Right atrium auricular region (tissue), 2 donors: Measurements from ENCODE around the gene ANP32E. TPM values are rescaled to one million over a fixed set of nuclear protein-coding genes. Genes with fewer than 3 reads are reported as not detected.
A peak's percentile ranks its signal among the peaks of the same experiment; 100 is the strongest.
"Not testable (repeated sequence)": the region's sequence is repeated elsewhere in the genome, so short reads cannot be mapped to it uniquely, and the experiment has no call there.

Experiments
- DNase-seq: peaks from one replicate; pipeline ENCODE4 v3.0.0-alpha.2; 2019; ENCODE audit warnings: low spot score
- H3K27ac ChIP-seq, 2 donors: fragments of 200-600 bp; sonication (generic); 1 replicate in 1 of 2; 2 replicates in 1 of 2; pipeline ENCODE4 v1.5.1; 2016 to 2019
- H3K27me3 ChIP-seq, 2 donors: fragments of 200-600 bp; sonication (generic); one replicate each; pipeline versions ENCODE4 v1.5.1 to v1.6.0; 2017 to 2019
- H3K36me3 ChIP-seq: fragments of 200-600 bp; sonication (generic); one replicate; pipeline ENCODE4 v1.5.1; 2016
- H3K4me1 ChIP-seq, 2 donors: fragments of 200-600 bp; sonication (generic); one replicate each; pipeline versions ENCODE4 v1.5.1 to v1.6.0; 2017 to 2019
- H3K4me3 ChIP-seq, 2 donors: fragments of 200-600 bp; sonication (generic); 1 replicate in 1 of 2; 2 replicates in 1 of 2; pipeline ENCODE4 v1.5.1; 2017 to 2019; ENCODE audit warnings: mild to moderate bottlenecking in 1 of 2, moderate library complexity in 1 of 2
- H3K9me3 ChIP-seq, 2 donors: fragments of 200-600 bp; sonication (generic); one replicate each; pipeline ENCODE4 v1.5.1; 2019
- total RNA-seq, 2 donors: library from RNA; depleted of rRNA; stranded (reverse); fragments of >200 nt; gene quantifications; one replicate each; pipeline ENCODE4 v1.1.0, GENCODE V29; 2016
- TF ChIP-seq, protein P1 (sequence below), 2 donors: fragments of 200-600 bp; sonication (generic); IDR thresholded peaks; one replicate each; pipeline ENCODE4 v1.5.1; 2019; ENCODE audit warnings: antibody characterized with exemption in 2 of 2

The ANP32E gene
- total RNA-seq, 2 donors from 2014 or later: 19.0 to 24.5 TPM

DNA sequence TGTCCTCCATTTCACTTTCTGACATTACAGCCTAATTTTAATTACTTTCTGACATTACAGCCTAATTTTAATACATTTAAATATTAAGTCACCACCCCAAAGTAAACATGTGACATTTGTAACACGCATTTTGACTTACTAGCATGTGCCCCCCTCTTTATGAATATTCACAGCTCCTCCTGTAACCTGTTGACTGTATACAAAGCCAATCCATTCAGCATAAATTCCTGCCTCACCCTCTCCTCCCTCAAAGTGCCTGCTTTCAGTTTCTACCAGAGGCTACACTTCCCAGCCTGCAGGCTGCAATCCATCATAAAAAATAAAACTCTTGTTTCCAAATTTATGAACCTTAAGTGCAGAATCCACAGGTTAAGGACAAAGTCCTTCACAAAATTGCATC, 39.5 kb downstream of the ANP32E start:
- Histone ChIP-seq H3K27me3 (no peaks in the 10 kb centered on the region), H3K4me3 (no peak overlapping the region), H3K9me3 (no peaks in the 10 kb centered on the region), H3K4me1 (no peaks in the 10 kb centered on the region), H3K36me3 (no peaks in the 10 kb centered on the region), H3K27ac (no peak overlapping the region)
- TF ChIP-seq, protein P1, sequence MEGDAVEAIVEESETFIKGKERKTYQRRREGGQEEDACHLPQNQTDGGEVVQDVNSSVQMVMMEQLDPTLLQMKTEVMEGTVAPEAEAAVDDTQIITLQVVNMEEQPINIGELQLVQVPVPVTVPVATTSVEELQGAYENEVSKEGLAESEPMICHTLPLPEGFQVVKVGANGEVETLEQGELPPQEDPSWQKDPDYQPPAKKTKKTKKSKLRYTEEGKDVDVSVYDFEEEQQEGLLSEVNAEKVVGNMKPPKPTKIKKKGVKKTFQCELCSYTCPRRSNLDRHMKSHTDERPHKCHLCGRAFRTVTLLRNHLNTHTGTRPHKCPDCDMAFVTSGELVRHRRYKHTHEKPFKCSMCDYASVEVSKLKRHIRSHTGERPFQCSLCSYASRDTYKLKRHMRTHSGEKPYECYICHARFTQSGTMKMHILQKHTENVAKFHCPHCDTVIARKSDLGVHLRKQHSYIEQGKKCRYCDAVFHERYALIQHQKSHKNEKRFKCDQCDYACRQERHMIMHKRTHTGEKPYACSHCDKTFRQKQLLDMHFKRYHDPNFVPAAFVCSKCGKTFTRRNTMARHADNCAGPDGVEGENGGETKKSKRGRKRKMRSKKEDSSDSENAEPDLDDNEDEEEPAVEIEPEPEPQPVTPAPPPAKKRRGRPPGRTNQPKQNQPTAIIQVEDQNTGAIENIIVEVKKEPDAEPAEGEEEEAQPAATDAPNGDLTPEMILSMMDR (IDR thresholded peaks at IDR 0.05): no peak
- DNase-seq: no peak

DNA sequence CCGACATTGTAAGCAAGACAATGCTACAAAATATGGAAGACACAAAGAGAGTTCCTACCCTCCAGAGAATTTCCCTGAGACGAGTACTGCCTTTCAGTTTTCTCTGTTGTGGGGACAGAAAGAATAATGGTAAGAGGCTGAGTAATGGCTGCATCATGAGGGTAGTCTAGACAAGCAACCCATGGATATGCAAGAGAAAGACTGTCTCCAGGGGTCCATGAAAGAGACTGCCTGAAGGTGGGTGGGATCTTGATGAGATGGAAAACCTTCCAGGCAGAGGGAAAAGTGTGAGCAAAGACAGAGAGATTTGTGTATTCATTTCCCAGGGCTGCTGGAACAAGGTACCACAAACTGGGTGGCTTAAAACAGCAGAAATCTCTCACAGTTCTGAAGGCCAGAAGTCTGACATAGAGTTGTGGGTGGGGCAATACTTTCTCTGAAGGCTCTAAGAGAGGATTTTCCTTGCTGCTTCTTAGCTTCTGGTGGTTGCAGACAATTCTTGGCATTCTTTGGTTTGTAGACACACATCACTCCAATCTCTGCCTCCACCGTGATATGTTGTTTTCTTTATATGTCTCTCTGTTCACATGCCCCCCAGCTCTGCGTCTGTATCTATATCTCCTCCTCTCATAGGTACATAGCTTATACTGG, 41.4 kb downstream of the ANP32E start:
- Histone ChIP-seq H3K27ac (no peak overlapping the region), H3K36me3 (no peaks in the 10 kb centered on the region), H3K4me3 (no peak overlapping the region), H3K27me3 (no peaks in the 10 kb centered on the region), H3K9me3 (peaks cover 0 to 3% of the 10 kb centered on the region in 2 donors), H3K4me1 (no peaks in the 10 kb centered on the region)
- TF ChIP-seq, protein P1 (IDR thresholded peaks at IDR 0.05): no peak
- no peak for DNase-seq

DNA sequence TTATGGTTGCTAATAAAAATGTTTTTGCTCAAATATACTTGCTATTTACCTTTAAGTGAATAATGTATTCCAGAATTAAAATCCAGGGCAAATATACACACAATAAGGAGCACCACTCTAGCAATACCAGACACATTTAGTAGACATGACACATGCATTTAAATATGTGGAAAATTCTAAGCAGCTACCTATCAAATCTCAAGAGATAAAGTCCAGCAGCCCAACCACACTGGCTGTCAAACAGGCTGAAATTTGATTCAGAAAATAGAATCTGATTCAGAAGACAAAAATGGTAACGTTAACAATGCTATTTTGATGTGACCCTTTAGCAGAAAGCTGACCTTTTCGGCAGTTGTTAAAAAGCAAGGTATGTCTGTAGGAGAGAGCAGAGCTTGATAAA, 43.9 kb downstream of the ANP32E start:
- H3K9me3 ChIP-seq: peaks cover 0 to 3% of the 10 kb centered on the region in 2 donors
- H3K27ac ChIP-seq: peak overlapping the region in 1 of 2 donors; percentile 73
- no peak overlapping the region for H3K4me3 ChIP-seq
- DNase-seq: no peak
- TF ChIP-seq, protein P1 (IDR thresholded peaks at IDR 0.05): no peak
- no peaks in the 10 kb centered on the region for H3K36me3 ChIP-seq
- H3K4me1 ChIP-seq: peaks cover 0 to 10% of the 10 kb centered on the region in 2 donors
- no peaks in the 10 kb centered on the region for H3K27me3 ChIP-seq

DNA sequence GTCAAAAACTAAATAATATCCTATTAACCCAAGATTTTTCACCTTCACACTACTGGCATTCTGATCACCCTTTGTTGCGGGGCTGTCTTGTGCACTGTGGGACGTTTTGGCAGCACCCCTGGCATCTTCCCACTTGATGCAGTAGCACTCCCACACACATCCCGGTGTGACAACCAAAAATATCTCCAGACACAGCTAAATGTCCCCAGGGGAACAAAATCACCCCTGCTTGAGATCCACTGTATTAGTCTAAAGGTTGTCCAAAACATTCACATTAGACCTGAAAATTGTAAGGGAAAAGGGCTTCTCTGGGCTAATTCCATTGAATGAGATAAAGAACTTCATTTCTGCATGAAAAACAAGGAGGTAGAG, 48.4 kb downstream of the ANP32E start:
- no peak overlapping the region for H3K4me3 ChIP-seq
- H3K9me3 ChIP-seq: peaks cover 0 to 3% of the 10 kb centered on the region in 2 donors
- H3K27ac ChIP-seq: peak overlapping the region in 1 of 2 donors; percentile 44
- no peaks in the 10 kb centered on the region for H3K36me3 ChIP-seq
- no peaks in the 10 kb centered on the region for H3K27me3 ChIP-seq
- H3K4me1 ChIP-seq: peaks cover 0 to 12% of the 10 kb centered on the region in 2 donors
- TF ChIP-seq, protein P1 (IDR thresholded peaks at IDR 0.05): peak; percentile 7 to 8
- DNase-seq: no peak

DNA sequence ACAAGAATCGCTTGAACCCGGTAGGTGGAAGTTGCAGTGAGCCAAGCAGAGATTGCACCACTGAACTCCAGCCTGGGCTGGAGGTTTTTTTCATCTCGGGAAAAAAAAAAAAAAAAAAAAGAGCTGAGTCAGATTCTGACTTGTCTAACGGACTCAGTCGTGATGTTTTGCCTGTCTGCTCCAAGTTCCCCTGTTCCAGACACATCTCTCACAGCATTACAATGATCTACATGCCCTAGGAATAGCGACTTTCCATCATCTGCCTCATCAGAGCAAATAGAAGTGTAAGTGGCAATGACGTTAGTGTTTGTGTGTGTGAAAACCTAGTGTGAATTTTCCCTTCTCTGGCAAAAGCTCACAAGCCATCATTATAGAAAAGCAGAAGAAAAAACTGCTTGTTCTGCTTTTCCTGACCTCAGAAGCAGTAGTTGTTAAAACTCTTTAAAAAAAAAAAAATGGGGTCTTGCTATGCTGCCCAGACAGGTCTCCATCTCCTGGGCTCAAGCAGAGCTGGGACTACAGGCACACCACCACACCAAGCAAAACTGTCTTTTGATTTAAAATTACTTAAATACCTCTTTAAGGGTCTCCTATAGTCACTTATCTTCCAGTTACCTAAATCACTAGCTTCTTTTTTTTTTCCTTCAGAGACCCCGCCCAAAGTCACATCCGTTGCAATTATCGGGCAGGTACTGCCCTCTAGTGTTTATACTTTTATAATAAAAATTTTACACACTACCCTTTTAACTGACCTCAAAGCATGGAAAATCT, 48.9 kb downstream of the ANP32E start:
- H3K4me1 ChIP-seq: peaks cover 0 to 12% of the 10 kb centered on the region in 2 donors
- no peaks in the 10 kb centered on the region for H3K36me3 ChIP-seq
- peak overlapping the region in 1 of 2 donors; percentile 6 for H3K4me3 ChIP-seq
- H3K27me3 ChIP-seq: no peaks in the 10 kb centered on the region
- TF ChIP-seq, protein P1 (IDR thresholded peaks at IDR 0.05): peak; percentile 12 to 76
- DNase-seq: no peak
- H3K27ac ChIP-seq: peak overlapping the region in 1 of 2 donors; percentile 44
- H3K9me3 ChIP-seq: peaks cover 0 to 3% of the 10 kb centered on the region in 2 donors

DNA sequence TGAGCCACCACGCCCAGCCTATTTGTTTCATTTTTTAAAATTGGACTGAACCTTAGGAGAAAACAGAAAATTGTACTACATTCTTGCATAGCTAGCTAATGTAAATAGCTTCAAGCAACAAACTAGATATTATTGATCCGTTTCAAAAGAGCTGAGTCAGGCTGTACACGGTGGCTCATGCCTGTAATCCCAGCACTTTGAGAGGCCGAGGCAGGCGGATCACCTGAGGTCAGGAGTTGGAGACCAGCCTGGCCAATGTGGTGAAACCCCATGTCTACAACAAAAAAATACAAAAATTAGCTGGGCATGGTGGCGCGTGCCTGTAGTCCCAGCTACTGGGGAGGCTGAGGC, 49.5 kb downstream of the ANP32E start:
- H3K36me3 ChIP-seq, DNase-seq, H3K4me3 ChIP-seq, H3K9me3 ChIP-seq, H3K27me3 ChIP-seq: not testable (repeated sequence)
- H3K4me1 ChIP-seq: peaks cover 0 to 12% of the 10 kb centered on the region in 2 donors
- H3K27ac ChIP-seq: peak overlapping the region in 1 of 2 donors; percentile 44
